HepG2 (cell line): ENCODE measurements around the gene HECTD1. TPM values are rescaled to one million over a fixed set of nuclear protein-coding genes. Genes with fewer than 3 reads are reported as not detected.
A peak's percentile ranks its signal among the peaks of the same experiment; 100 is the strongest.

Experiments
- ATM ChIP-seq: fragments of 450-650 bp; IDR thresholded peaks from 2 replicates; pipeline ENCODE4 v1.7.1; 2017; ENCODE audit warnings: mild to moderate bottlenecking, borderline replicate concordance
- KIAA2018 ChIP-seq: sonication (generic); formaldehyde crosslinking; IDR thresholded peaks from 2 replicates; pipeline ENCODE4 v1.5.0; 2020; ENCODE audit warnings: mild to moderate bottlenecking, missing genetic modification reagents, borderline replicate concordance
- KMT2A ChIP-seq: sonication (generic); formaldehyde crosslinking; IDR thresholded peaks from 2 replicates; pipeline ENCODE4 v1.4.0; 2020; ENCODE audit warnings: missing genetic modification reagents
- MLXIP ChIP-seq: sonication (generic); formaldehyde crosslinking; IDR thresholded peaks from 2 replicates; pipeline ENCODE4 v1.9.0; 2021; ENCODE audit warnings: missing genetic modification reagents, borderline replicate concordance
- RNF219 ChIP-seq: sonication (generic); formaldehyde crosslinking; IDR thresholded peaks from 2 replicates; pipeline ENCODE4 v1.5.0; 2020; ENCODE audit warnings: mild to moderate bottlenecking, missing genetic modification reagents
- RORA ChIP-seq: sonication (generic); formaldehyde crosslinking; IDR thresholded peaks from 2 replicates; pipeline ENCODE4 v1.5.0; 2020; ENCODE audit warnings: mild to moderate bottlenecking, missing genetic modification reagents, moderate library complexity
- SALL1 ChIP-seq: sonication (generic); formaldehyde crosslinking; IDR thresholded peaks from 2 replicates; pipeline ENCODE4 v1.8.0; 2022; ENCODE audit warnings: mild to moderate bottlenecking, missing genetic modification reagents
- SMAD3 ChIP-seq: sonication (generic); formaldehyde crosslinking; IDR thresholded peaks from 2 replicates; pipeline ENCODE4 v1.4.0; 2020; ENCODE audit warnings: missing genetic modification reagents
- ZNF275 ChIP-seq: sonication (generic); formaldehyde crosslinking; IDR thresholded peaks from 2 replicates; pipeline ENCODE4 v1.8.0; 2022; ENCODE audit warnings: missing genetic modification reagents, mild to moderate bottlenecking, inconsistent platforms, borderline replicate concordance
- ZNF616 ChIP-seq: sonication (generic); formaldehyde crosslinking; IDR thresholded peaks from 2 replicates; pipeline ENCODE4 v1.5.0; 2020; ENCODE audit warnings: low read depth, mild to moderate bottlenecking, missing genetic modification reagents
- ZNF768 ChIP-seq: sonication (generic); formaldehyde crosslinking; IDR thresholded peaks from 2 replicates; pipeline ENCODE4 v1.4.0; 2020; ENCODE audit warnings: missing genetic modification reagents
- polyA plus RNA-seq, 8 experiments: library from polyadenylated mRNA; depleted of rRNA in 3 of 8; stranded (reverse) in 7 of 8; unstranded in 1 of 8; fragments of >200 nt; fragmentation: Illumina TruSeq in 4 of 8; extraction: Trizol in 4 of 8; gene quantifications; 2 replicates each; pipeline versions ENCODE4 v1.2.1 to v1.2.3, GENCODE V29; 2011 to 2016; ENCODE audit warnings: low read depth in 4 of 8, missing spikeins in 1 of 8, mixed read lengths in 1 of 8; ENCODE audit not compliant: insufficient read depth in 1 of 8
- total RNA-seq, 5 experiments: library from RNA; depleted of rRNA; stranded (reverse); fragments of >200 nt; fragmentation: Illumina TruSeq; extraction: Trizol; gene quantifications; 2 replicates each; pipeline ENCODE4 v1.2.3, GENCODE V29; 2016; ENCODE audit warnings: low read depth in 1 of 5

HECTD1 gene
- total and polyA plus RNA-seq, 2 of the 13 experiments (the other 11 are each of a cell fraction or from before 2014, with no cell fraction given) = 312 to 560 TPM

- TF ChIP-seq KIAA2018 (CRISPR knock-in tag) = peak; percentile 96
- TF ChIP-seq MLXIP (CRISPR knock-in tag) = peak; percentile 55; the same call in 1 of the 2 replicates
- peak; percentile 51; the same call in 1 of the 2 replicates for TF ChIP-seq SMAD3 (CRISPR knock-in tag)
- no peak for TF ChIP-seq ATM
- peak; percentile 94 for TF ChIP-seq ZNF768 (CRISPR knock-in tag)
- TF ChIP-seq SALL1 (CRISPR knock-in tag) = peak; percentile 99
- peak; percentile 98; the same call in 1 of the 2 replicates for TF ChIP-seq RNF219
- TF ChIP-seq RORA (CRISPR knock-in tag) = no peak
- peak; percentile 96 for TF ChIP-seq ZNF616 (CRISPR knock-in tag)
- TF ChIP-seq ZNF275 (CRISPR knock-in tag) = peak; percentile 98
- TF ChIP-seq KMT2A (CRISPR knock-in tag) = peak; percentile 98
Observed at GRCh38 chr14:31207755-31208545, at the start of gene HECTD1 (continued).
